KBM-7 (cell line): ENCODE data around the gene PSMC5.
"Not testable (repeated sequence)": the region's sequence is repeated elsewhere in the genome, so short reads cannot be mapped to it uniquely, and the experiment has no call there.

Experiments used
- DNase-seq: peaks from one replicate; pipeline ENCODE4 v3.0.0-alpha.2; 2015
- in situ Hi-C: fragments of 300-500 bp; cut with MboI; formaldehyde crosslinking; loops from 2 replicates; pipeline ENCODE4 v1.14.3; 2020; ENCODE audit warnings: low sequenced_read_pairs, low pct_unique_long_range_greater_than_20kb, mixed read lengths

The PSMC5 gene

DNA sequence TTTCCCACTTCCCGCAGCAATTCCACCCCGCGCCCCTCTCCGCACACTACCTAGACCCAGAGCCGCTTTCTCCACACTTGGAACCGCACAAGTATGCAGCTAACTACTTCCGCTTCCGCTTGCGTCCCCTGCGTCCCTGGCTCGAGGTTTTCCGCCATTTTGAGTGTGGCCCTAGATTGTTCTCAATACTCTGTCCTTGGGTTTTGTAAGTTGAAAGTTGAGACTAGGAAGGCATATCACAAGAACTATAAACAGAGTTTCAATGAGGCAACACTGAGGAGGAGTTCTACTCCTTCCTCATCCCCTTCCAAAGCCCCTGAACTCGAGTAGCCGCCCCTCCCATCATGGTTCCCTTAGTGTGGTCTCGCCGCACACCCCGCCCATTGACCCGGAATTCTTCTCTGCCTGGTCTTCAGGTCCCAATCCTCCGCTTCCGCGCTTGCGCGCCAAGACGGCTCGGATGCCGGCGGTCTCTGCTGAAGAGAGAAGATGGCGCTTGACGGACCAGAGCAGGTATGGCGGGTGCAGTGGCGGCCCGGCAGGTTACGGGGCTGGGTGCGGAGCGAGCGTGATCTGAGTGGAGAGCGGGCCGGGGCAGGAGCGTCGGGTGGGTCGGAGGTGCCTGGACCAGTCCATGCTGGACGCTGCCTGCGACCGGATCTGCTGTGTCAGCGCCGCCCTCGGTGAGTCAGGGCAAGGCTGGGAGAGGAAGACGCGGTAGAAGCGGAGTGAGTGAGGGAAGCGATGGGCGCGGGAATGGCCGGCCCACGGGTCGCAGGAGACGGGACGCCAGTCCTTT, at the start of gene PSMC5, which contains the start of gene FTSJ3:
TSS of gene PSMC5 (plus strand) at position 430 of the 799 bp plus-strand sequence. CDS start at position 490, 60 bp downstream.
TSS of gene FTSJ3 (minus strand) at position 662 of the 799 bp plus-strand sequence. CDS start 761 bp downstream, outside the sequence.
- in situ Hi-C loops: no loop called here
- peak; percentile 96 for DNase-seq

DNA sequence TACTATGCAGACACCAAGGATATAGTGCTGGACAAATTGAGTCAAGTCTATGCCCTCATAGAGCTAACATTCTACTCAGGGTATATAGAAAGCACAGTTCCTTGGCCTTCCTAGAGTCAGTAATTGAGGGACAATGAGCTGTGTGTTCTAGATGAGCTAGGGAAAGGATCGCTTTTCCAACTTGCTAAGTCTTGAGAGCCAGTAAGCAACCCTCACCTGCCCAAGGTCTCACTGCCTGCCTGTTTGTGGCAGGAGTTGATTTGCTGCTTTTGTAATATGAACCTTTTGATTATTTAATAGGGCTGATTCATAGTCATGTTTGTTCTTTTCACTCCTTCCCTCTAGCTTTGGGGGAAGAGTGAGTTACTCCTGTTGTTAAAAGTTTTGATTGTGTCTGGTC, 46.7 kb upstream of the PSMC5 start:
- DNase-seq: no peak
- in situ Hi-C loops: no loop called here

DNA sequence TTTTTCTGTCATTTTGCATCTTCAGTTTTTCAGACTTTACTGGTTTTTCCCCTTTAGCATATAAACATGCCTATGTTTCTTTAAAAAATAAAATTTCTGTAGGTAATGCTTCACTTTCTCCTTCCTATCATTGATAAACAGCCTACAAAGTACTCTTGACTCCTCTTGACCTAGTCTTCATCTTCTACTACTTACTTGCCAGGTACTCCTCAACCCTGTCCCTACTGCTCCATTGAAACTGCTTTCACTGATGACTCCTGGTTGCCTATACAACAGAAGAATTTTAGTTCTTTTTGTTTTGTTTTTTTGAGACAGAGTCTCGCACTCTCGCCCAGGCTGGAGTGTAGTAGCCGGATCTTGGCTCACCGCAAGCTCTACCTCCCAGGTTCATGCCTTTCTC, 46.3 kb upstream of the PSMC5 start:
- in situ Hi-C loops: no loop called here
- DNase-seq: no peak

DNA sequence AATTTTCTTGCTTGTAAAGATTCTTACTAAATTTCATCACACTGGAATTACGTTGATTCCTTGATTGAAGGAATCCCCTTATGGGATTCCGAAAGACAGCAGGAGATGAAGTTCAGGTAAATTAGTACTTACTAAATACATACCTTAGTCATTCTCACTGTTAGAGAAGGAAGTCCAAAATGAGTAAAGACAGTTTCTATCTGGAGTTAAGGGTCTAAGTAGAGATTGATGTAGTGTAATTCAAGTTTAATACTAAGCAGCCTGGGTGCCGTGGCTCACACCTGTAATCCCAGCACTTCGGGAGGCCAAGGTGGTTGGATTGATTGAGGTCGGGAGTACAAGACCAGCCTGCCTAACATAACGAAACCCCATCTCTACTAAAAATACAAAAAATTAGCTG, 43.7 kb upstream of the PSMC5 start:
- no peak for DNase-seq
- in situ Hi-C loops: no loop called here

DNA sequence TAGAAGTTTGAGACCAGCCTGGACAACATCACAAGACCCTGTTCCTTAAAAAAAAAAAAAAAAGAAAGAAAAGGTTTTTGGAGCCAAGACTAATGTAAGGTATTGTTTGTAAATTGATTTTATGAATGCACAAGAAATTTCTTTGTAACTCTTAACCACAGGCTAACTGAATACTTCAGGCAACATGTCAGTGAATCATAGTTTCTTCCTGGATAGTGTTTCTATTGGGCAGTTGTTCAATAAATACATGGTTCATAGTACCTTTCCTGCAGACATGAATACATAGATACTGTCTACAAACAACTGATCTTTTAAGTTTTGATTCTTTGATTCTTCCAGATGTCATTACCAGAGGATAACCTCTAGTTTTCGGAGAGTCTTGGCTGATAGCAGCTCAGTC, 41.7 kb upstream of the PSMC5 start:
- no peak for DNase-seq
- in situ Hi-C loops: no loop called here

DNA sequence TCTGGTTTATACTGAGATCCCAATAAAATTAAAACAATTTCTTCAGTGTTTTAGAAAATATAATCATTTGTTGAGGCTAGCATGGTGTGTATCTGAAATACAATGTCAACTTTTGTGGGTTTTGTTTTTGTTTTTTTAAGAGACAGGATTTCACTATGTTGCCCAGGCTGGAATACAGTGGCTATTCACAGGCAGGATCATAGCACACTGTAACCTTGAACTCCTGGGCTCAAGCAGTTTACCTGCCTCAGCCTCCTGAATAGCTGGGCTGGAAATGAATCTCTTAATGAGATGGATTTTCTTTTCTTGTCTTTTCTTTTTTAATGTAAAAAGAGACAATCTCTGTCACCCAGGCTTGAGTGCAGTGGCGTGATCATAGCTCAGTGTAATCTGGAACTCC, 41.1 kb upstream of the PSMC5 start:
- in situ Hi-C loops: no loop called here

DNA sequence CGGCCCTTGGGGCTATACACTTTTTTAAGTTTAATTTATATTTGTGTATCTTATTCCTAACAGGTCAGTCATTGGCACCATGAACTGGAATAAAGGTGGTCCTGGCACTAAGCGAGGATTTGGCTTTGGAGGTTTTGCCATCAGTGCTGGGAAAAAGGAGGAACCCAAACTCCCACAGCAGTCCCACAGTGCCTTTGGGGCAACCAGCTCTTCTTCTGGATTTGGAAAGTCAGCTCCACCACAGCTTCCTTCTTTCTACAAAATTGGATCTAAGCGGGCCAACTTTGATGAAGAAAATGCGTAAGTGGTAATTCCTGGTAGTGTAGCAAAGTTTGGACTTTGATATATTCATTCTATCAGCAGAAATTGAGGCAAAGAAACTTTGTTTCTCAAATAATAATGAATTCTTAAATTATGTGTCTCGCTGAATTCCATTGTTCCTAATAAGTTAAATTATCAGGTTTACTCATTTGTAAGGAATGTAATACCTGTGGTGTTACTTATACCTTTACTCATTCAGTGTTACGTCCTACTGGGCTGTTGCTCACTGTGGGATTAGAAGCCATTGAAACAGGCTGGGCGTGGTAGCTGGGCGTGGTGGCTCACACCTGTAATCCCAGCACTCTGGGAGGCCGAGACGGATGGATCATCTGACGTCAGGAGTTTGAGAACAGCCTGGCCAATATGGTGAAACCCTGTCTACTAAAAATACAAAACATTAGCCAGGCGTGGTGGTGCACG, 40.1 kb upstream of the PSMC5 start:
- no peak for DNase-seq
- in situ Hi-C loops: no loop called here

More for the DNA sequence above, 41.1 kb upstream of the PSMC5 start:
- no peak for DNase-seq

DNA sequence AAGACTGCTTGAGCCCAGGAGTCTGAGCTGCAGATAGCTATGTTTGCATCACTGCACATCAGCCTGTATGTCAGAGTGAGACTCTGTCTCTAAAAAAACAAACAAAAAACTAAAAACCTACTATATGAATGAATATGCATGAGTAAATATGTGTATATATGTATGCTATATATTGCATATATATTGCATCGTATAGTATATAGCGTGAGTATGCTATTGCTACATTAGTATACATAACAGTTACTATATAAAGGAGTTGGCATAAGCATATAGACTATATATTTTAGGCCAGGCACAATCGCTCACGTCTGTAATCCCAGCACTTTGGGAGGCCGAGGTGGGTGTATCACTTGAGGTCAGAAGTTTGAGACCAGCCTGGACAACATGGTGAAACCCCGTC, 37.2 kb upstream of the PSMC5 start:
- in situ Hi-C loops: no loop called here
- DNase-seq: no peak

DNA sequence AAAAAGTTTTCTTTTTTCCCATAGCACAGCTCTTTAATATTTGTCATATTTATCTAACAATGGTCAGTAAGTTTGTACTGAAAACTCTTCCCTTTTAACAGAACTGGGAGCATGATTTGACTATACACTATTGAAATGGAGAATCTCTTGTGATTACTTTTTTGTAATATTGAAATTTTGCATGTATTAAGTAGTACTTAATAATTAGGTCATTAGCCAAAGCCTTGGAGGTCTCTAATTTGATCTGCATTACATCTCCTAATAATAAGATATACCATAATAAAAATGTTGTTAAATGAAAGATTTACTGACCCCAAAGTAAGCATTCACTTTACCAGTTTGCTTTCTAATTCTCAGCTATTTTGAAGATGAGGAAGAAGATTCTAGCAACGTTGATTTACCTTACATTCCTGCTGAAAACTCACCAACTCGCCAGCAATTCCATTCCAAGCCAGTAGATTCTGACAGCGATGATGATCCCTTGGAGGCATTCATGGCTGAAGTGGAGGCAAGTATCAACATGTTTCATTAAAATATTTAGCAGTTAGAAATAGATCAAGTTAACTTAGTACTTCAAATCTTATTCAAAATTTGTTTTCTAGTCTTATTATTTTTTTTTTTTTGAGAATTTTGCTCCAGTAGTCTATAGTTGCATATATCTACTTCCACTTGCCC, 35.0 kb upstream of the PSMC5 start:
- in situ Hi-C loops: no loop called here
- no peak for DNase-seq

DNA sequence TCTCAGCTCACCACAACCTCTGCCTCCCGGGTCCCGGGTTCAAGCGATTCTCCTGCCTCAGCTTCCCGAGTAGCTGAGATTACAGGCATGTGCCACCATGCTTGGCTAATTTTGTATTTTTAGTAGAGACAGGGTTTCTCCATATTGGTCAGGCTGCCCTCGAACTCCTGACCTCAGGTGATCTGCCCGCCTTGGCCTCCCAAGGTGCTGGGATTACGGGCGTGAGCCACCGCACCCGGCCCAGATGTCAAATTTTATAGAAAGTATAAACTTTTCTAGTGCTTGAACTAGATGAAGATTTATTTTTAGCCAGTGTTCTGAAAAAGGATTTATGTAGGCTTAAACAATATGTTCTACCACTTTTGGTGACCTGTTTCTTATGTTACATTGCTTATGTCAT, 30.9 kb upstream of the PSMC5 start:
- DNase-seq, in situ Hi-C loops: not testable (repeated sequence)

DNA sequence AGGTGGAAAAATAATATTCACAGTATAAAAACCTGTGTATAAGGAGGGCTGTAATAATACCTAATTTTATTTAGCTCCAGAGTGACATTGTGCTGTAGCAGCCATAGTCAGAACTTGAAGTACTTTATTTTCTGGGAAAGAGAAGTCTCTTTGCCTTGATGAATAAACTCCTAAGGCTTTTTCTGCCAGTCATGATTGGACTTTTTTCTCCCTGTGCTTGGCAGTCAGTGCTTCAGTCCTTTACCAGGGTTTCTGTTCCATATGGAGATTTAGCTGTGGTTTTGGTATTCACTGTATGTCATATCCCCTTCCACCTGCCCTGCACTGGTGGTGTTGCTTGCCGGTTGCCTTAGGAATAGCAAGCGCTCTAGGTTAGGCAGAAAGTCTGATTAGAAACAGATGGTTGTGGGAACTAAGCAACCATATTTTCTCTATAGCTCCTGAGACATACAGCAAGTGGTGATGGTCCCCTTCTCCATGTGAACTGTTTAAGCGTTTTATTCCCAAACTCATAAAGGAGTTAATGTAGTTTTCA, 28.6 kb upstream of the PSMC5 start:
- in situ Hi-C loops: no loop called here
- no peak for DNase-seq

DNA sequence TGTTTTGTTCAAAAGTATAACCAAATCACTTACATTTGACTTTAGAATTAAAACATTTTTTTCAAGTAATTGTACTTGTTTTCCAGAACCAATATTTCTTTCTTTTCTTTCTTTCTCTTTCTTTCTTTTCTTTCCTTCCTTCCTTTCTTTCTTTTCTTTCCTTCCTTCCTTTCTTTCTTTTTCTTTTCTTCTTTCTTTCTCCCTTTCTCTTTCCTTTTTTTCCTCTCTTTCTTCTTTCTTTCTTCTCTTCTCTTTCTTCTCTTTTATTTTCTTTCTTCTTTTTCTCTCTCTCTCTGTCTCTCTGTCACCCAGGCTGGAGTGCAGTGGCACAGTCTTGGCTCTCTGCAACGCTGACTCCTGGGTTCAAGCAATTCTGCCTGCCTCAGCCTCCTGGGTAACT, 26.4 kb upstream of the PSMC5 start:
- in situ Hi-C loops: no loop called here

DNA sequence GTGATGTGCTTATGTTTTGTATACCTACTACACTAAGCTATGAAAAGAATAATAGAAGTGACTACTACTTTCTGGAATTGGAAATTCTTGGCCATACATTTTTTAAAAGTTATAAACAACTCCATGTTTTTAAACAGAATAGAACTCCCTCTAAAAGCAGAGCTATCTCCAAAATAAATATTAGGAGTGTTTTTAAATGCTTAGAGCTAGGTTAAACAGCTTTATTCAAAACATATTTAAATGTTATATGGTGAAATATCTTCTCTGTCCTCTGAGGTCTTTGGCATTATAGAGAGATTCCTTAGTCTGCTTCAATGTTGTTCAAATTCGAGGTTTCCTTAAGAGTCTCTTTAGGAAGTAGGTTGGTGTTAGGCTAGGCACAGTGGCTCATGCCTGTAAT, 22.9 kb upstream of the PSMC5 start:
- DNase-seq: no peak
- in situ Hi-C loops: no loop called here

More for the DNA sequence above, 26.4 kb upstream of the PSMC5 start:
- DNase-seq: no peak

DNA sequence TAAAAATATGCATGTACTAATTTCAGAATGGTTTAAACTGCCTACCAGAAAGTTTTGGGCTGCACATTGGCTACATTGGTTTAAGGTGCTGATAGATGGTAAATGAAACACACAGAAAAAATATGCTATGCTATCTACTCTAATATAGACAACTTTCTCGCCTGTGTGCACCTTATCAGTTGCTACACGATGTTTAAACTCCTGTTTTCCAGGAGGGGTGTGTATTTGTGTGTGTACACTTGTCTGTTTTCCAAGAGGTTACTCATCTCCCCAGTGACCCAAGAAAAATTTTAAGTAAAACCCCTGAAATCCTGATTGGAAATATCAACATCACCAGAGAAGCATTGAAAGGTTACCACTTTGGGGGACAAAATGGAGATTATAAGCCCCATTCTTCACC, 21.6 kb upstream of the PSMC5 start:
- in situ Hi-C loops: no loop called here
- no peak for DNase-seq

DNA sequence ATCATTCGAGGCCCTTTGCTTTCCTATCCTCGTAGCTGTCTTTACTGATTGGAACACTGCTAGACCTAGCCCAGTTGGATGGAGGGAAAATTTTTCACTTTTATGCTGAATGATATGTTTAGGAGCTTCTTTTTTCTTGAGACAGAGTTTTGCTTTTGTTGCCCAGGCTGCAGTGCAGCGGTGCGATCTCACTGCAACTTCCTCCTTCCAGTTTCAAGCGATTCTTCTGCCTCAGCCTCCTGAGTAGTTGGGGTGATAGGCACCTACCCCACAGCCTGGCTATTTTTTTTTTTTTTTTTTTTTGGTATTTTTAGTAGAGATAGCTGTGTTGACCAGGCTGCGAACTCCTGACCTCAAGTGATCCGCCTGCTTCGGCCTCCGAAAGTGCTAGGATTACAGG, 17.3 kb upstream of the PSMC5 start:
- in situ Hi-C loops: no loop called here

DNA sequence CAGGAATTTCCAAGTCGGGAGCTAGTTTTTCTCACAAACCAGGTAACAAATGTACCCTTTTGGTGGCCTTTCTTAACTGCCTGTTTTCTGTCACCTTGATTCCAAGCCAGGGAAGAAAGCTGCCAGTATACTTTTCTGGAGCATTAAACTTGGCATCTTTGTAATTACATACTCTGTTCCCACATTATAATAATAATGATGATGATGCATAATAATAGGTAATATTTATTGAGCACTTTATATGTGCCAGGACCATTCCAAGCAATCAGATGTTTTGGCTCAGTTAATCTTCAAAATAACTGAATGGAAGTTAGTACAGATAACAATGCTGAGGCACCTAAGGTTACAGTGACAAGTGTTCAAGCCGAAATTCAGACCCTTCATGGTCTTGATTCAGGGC, 11.1 kb upstream of the PSMC5 start:
- in situ Hi-C loops: no loop called here
- no peak for DNase-seq

More for the DNA sequence above, 17.3 kb upstream of the PSMC5 start:
- DNase-seq: no peak

DNA sequence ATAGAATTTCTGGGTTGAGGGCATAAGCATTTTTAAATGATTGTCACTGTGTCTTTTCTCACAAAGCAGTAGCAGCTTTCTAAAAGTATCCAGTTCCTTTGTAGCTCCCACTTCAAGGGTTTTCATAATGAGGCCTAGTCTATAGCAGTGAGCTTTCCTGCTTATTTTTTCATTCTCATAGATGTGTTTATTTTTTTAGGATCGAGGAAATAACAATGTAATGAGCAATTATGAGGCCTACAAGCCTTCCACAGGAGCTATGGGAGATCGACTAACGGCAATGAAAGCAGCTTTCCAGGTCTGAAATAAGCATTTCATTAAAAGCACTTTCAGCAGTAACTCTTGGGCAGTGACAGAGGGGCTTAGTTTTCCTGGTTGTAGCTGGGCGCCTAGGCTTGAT, 10.6 kb upstream of the PSMC5 start:
- in situ Hi-C loops: no loop called here
- no peak for DNase-seq

DNA sequence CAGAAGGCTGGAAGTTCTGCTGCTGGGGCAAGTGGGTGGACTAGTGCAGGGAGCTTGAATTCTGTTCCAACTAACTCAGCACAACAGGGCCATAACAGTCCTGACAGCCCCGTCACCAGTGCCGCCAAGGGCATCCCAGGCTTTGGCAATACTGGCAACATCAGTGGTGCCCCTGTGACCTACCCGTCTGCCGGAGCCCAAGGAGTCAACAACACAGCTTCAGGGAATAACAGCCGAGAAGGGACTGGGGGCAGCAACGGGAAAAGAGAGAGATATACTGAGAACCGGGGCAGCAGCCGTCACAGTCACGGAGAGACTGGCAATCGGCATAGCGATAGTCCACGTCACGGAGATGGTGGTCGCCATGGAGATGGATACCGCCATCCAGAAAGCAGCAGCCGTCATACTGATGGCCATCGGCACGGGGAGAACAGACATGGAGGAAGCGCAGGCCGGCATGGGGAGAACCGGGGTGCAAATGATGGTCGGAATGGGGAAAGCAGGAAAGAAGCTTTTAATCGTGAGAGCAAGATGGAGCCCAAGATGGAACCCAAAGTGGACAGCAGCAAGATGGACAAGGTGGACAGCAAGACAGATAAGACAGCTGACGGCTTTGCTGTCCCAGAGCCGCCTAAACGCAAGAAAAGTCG, 9.4 kb upstream of the PSMC5 start:
- in situ Hi-C loops: no loop called here
- DNase-seq: no peak

DNA sequence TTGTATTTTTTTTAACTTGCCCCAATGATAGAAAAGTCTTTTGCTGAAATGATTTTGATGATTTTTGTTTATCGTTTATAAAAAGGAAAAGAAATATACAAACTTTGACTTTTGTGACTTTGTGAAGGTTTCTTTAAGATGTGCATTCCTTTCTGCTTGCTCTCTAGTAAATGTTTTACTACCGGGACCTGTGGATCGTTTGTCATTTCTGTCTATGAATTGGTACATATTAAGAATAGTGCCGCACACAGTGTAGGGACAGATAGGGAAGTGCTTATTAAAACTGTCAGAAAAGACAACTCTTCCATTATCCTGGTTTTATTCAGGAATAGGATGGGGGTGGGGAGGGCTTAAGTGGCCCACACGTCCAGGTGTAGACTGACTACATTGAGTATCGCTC, 8.1 kb upstream of the PSMC5 start:
- in situ Hi-C loops: no loop called here
- no peak for DNase-seq
